Inferior parietal cortex (tissue), 1 donor: ENCODE measurements around the gene ROR2.
"Not testable (repeated sequence)": the region's sequence is repeated elsewhere in the genome, so short reads cannot be mapped to it uniquely, and the experiment has no call there.

Experiments
- DNase-seq: peaks from one replicate; pipeline ENCODE4 v3.0.0-alpha.2; 2016; ENCODE audit errors: extremely low spot score

Gene ROR2

DNA sequence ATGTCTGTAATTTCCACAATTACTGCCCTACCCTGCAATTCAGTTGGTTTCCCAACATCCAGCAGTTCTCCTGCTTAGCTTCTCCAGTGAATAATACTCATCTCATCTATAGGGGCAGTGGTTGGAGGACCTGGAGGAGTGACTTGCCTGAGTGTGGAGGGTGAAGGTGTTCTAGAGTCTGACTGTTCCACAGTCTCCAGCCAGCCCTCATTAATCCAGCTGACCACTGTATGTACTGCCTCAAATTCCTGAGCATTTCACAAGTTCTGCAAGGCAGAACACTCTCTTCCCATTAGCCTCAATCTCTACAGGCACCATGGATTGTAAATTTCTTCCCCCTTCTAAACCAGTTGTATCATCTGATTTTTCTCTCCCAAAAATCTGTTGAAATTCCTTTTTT lies 379.0 kb downstream of the ROR2 start:
- DNase-seq, result no peak

DNA sequence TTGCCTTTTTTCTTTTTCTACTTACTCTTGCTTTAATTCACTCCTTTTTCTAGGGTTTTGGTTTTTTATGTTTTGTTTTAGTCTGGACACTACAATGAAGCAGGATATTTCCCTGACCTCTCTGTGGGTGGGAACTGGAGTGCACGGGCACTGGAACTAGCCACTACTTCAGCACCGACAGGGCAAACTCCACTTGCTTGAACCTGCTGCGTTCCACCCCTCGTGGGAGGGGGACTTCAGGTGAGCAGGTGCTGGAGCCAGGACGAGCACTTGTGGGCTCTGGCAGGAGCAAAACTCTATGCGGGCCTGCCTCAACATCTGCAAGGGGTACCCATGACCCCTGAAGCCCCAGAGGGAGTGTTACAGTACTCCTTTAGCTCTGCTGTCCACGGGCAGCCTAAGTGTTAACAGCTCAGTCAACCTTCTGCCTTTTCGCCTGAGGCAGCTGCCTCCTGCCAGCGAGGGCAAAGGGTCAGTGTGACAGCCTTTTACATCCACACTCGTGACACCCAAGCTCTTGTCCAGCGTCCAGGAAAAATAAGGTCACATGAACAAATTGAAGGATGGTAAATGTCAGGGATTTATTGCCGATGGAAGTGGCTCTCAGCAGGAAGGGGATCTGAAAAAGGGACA lies 382.3 kb downstream of the ROR2 start:
- DNase-seq, result no peak

DNA sequence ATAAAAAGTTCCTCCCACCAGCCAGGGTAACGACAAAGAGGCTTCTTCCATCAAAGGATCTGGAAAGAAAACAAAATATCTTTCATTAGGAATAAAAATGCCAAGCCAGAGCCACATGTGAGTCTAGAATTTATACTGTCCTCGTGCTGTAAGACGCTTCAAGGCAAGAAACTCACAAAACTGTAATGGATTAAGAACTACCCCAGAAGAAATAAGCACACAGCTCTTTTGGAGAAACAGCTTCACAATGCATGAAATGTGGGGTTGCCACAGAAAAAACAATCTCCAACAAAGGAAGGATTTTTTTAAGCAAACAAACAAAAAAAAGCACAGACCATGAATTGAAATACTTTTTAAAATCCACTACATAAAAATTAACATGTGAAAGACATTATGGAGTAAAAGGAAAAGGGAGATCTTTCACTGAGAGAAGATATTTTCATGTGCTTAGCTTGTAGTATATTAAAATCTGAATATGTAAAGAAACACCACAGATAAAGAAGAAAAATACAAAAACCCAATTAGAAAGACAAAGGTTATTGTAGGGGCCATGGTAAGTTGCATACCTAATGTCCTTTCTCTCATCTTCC lies 385.9 kb downstream of the ROR2 start:
- DNase-seq, result no peak

DNA sequence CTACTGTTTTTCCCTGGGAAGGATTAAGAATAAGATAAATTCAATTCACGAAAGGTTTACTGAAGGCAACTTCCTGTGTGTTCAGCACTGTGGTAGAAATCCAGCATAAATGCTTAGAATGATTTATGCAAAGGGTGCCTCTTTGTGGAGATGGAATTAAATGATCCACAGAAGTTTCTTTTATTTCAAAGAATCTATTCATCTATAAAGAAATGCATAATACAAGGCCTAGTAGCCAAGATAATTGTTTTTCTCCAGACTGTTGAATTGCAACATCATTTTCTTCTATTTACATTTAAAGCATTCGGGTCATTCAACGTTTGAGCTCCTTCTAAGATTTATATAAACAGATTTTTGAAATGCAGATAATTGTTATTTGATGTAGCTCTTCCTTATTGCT lies 387.6 kb downstream of the ROR2 start:
- DNase-seq, result no peak

DNA sequence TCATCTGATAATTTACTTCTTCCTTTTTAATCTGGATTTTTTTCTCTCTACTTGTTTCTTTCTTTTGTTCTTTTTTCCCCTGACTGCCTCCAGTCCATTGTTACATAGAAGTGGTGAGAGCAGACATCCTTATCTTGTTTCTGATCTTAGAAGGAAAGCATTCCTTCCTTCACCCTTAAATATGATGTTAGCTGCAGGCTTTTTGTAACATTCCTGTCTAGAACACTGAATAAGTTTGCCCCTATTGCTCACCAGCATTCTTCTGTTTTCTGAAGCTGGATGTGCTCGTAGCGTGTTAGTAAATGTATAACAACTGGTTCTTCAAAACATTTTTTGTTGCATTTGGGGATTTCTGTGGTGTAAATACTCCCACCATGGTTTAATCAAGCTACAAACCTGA lies 389.7 kb downstream of the ROR2 start:
- DNase-seq, result no peak

DNA sequence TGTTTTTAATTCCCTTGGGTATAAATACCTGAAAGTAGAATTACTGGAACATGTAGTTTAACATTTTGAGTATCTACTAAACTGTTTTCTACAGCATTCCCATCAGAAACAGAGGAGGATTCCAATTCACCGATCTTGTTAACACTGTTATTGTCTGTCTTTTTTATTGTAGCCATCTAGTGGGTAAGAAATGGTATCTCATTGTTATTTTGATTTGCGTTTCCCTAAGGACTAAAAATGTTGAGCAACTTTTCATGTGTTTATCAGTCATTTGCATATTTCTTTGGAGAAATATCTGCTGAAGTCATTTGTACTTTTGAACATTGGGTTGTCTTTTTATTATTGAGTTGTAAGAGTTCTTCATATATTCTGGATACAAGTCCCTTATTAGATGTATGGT lies 391.1 kb downstream of the ROR2 start:
- DNase-seq, result no peak

DNA sequence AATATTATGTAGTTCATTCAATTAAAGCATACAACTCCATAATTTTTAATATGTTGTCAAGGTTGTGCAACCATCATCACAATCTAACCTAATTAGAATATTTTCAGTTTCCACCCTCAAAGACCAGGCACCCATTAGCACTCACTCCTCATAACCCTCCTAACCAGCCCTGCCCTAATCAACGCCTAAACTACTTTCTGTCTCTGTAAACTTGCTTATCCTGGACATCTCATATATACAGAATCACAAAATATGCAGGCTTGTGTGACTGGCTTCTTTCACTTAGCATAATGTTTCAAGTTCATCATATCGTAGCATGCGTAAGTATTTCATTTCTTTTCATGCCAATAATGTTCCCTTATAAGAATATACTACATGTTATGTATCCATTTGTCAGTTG lies 391.6 kb downstream of the ROR2 start:
- DNase-seq, result no peak

DNA sequence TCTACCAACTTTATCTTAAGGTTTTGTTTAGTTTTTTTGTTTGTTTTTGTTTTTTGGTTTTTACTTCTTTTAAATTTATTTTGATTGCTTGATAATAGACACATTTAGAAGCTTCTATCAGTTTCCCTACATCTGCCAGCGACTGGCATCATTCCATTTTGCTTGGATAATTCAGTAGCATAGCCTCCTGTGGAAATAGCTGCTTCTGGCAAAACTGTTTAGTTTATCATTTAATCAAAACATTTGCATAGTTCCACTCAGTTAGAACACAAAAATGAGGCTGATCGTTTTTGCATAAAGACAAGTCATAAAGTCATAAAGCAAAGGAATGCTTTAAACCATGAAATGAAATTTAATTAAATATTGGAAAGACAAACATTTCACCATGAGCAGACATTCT lies 392.7 kb downstream of the ROR2 start:
- no peak for DNase-seq

DNA sequence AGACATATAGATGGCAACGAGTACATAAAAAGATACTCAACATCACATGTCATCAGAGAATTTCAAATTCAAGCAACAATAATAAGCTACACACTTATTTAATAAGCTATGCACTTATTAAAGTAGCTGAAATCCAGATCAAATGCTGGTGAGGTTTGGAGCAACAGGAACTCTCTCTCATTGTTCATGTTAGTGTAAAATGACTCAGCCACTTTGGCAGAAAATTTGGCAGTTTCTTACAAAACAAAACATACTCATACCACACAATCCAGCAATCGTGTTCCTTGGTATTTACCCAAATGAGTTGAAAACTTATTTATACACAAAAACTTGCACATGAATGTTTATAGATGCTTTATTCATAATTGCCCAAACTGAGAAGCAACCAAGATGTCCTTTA lies 394.9 kb downstream of the ROR2 start:
- DNase-seq, result no peak

DNA sequence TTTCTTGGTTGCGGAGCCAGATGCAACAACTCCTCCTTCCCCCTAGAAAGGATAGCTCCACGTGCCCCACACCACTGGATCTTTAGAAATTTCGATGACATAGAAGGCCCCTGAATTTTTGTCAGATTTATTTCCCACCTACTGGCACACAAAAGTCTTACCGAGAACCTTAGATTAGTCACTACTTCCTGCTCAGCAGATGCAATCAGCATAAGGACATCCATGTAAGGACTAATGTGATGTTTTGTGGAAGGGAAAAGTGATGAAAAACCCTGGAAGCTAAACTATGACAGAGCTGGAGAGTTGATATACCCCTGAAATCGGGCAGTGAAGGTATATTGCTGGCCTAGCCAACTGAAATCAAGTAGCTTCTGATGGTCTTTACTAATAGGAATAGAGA lies 400.9 kb downstream of the ROR2 start:
- no peak for DNase-seq

DNA sequence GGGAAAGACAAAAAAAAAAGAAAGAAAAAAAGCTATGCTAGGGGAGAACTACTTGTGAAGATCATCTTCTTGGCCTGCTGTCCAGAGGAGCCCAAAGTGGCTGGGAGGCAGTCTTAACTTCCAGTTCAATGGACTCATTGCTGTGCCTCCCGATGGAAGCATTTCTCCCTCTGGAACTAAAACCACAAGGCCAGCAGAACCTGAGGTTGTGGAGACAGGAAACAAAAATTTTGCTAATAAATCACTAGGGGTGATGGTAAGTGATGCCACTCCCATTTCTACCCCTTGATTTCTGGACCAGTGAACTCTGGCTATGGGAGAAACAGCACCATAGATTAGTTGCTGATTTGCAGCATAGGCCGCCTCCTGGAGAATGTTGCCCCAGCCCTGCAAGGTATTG lies 402.9 kb downstream of the ROR2 start:
- DNase-seq, result no peak

DNA sequence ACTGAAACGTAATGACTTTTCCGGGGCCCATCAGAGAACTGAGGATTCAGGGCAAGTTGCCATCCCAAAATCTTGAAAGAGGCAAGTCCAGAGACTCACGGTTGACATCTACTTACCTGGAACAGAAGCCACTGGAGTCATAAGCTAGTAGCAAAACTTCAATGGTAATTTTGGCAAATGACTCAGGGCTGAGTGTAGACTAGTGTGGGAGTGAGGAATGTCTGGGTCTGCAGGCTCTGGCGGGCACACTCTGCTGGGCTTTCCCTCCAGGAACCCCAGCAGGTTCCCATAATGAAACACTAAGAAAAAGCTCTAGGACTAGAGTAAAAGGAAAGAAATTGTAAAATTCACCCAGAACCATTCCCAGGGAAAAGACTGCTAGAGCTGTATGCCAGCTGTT lies 403.5 kb downstream of the ROR2 start:
- no peak for DNase-seq

DNA sequence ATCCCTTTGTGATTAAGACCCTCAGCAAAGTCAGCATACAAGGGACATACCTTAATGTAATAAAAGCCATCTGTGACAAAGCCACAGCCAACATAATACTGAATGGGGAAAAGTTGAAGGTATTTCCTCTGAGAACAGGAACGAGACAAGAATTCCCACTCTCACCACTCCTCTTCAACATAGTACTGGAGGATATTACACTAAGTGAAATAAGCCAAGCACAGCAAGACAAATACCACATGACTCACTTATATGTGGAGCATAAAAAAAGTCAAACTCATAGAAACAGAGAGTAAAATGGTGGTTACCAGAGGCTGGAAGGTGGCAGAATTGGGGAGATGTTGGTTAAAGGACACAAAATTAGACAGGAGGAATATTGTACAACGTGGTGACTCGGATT lies 408.3 kb downstream of the ROR2 start:
- no peak for DNase-seq

DNA sequence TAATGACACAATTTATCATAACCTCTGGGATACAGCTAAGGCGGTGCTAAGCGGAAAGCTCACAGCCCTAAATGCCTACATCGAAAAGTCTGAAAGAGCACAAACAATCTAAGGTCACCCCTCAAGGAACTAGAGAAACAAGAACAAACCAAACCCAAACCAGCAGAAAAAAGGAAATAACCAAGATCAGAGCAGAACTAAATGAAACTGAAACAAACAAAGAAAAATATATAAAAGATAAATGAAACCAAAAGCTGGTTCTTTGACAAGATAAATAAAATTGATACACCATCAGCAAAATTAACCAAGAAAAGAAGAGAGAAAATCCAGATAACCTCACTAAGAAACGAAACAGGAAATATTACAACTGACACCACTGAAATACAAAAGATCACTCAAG lies 409.5 kb downstream of the ROR2 start:
- DNase-seq, result not testable (repeated sequence)

DNA sequence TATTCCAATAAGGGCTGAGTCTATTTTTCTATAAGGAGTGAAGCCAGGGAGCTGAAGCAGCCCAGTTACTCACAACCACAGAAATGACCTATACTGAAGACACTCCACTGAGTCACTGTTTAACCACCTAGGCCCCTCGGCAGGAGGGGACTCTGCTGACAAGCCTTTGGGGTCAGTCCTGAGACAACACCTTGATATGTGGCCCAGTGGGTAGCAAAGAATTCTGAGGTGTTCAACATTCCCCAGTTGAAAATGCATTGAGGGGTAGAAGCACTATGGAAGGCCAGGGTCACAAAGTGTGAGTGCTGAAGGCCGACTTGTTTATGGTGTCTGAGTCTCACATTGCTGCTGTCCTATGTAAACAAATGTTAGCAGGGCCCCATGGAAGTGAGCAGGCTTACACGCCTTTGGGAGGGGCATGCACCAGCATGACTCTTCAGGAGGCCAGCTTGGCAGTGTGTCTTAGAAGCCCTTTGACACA lies 413.8 kb downstream of the ROR2 start:
- no peak for DNase-seq

DNA sequence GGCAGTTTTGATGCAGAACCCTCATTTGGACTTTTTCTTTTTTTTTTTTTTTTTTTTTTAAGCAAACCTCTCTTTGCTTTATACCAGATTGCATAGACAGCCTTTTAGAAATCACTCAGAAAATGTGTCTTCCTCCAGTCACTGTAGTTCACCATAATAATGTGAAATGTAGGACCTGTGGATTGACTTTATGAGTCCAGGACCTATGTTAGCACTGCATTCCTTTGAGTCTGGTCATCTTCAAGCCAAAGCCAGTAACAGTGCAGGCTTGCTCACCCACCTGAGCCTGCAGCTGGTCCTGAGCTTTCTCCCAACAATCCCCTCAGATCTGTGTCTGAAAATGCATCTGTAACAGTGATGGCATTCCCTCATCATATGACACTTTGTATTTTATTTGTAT lies 415.7 kb downstream of the ROR2 start:
- DNase-seq, result no peak

DNA sequence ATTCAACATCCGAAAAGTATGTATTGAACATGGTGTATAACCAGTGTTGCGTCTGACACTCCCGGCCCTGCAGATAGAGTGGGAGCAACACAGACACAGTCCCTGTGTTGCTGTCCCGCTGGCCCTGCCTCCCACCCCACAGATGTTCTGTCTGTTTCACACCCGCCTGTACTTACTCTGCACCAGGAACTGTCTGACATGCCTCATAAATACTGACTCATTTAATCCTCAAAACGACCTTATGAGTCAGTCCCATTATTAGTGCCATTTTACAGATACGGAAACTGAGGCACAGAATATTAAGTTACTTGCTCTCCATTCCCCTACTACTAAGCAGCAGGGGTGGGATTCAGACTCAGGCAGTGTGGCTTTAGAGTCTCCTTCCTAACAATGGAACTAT lies 416.6 kb downstream of the ROR2 start:
- no peak for DNase-seq

DNA sequence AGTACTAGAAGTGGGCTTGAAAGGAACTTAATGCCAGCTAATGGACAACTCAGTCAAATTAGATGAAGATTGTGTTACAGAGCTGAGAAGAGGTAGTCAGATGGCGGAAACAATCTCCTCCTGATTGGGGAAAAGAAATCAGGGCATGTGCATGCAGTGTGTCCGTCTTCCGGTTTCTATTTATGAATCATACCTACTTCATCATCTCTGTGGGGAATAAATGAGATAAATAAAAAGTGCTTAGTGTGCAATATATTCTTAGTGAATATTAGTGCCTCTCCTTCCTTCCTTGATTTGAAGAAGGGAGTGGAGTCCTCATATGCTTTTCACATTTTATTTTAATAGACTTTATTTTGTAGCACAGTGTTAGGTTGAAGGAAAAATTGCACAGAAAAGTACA lies 417.7 kb downstream of the ROR2 start:
- no peak for DNase-seq

DNA sequence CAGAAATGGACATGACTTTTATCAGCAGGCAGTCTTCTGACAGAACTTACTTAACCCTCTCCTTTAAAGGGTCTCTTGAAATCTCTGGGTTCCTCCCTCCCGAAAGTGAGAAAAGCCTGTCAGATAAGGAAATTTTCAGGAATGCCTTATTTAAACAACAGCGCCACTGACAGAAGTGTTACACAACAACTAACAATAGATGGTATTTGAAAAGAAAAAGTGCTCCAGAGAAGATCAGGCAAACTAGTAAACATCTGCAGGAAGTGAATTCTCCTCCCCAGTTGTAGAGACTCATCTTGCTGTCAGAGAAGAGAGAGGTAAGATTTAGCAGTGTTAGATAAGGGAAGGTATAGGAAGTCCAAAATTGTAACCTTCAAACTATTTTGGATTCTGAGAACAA lies 419.2 kb downstream of the ROR2 start:
- no peak for DNase-seq

DNA sequence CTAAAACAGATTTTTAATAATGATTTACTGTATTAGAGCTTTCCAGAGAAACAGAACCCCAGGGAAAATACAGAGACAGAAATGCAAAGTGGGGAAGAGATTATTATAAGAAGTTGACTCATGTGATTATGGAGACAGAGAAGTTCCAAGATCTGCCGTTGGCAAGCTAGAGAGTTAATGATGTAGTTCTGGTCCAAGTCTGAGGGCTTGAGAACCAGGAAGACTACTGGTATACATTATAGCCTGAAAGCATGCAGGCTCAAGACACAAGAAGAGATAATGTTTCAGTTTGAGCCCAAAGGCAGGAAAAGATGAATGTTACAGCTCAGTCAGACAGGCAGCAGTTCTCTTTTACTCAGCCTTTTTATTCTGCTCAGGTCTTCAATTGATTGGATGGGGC lies 427.5 kb downstream of the ROR2 start:
- no peak for DNase-seq

DNA sequence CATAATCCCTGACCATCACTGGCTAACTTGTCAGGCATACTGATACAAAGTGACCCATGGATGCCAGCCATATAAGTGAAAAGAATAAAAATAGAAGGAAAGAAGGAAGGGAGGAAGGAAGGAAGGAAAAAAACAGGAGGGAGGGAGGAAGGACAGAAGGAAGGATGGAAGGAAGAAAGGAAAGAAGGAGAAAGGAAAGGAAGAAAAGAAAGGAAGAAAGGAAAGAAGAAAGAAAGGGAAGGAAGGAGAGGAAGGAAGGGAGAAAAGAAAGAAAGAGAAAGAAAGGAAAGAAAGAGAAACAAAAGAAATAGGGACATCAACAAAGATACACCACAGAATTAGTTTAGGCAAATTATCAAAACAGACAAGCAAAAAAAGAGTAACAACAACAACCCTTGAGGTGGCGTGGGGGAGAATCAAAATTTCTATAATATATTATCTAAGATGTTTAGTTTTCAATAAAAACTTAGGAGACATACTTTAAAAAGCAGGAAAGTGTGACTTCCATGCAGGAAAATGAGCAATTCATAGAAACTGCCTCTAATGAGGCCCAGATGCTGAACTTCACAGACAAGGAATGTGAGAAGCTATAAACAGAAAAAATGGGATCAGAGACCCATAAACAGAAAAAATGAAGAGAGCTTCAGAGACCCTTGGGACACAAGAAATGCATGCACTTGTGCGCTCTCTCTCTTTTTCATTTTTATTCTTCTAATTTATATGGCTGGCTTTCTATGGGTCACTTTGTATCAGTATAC lies 430.3 kb downstream of the ROR2 start:
- DNase-seq, result no peak

DNA sequence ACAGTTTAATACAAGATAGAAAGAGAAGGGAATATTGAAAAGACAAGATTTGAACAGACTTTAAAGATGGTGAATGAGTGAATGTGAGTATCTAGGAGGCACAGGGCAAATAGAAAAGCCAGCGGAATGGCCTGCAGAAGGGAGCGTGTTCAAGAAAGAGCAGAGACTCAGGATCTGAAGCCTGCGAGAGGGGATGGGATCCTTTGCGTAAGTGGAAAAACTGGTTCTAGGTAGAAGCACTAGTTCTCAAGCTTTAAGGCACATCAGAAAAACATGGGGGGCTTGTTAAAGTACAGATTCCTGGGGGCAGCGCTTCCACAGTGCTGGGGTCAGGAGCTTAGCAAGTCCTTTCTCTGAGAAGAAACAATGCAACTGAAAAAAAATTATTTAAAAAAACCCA lies 431.6 kb downstream of the ROR2 start:
- DNase-seq, result no peak

DNA sequence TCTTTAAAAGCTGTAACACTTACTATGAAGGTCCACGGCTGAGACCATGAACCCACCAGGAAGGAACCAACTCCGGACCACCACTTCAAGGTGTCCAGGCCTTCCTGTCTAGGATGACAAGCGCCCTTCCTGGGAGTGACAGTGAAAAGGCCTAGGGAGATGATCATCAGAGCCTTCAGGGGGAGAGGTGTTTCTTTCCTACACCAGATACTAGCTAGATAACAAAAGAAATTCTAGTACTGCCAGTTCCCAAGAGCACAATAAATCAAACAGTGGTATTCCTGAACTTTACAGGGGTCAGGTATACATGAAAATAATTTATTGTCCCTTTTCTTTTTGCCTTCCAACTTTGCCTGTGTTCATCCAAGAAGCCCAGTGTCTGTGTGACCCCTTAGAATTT lies 432.2 kb downstream of the ROR2 start:
- no peak for DNase-seq
